GM20000 (cell line): ENCODE data around the gene PDZD4.

Experiments
- DNase-seq: peaks from one replicate; pipeline ENCODE4 v3.0.0; 2012; ENCODE audit warnings: low spot score
- TF ChIP-seq, protein P1 (sequence below): IDR thresholded peaks from 2 replicates; pipeline ENCODE4 v1.5.1; 2012; ENCODE audit warnings: mild to moderate bottlenecking, control low read depth; ENCODE audit errors: extremely low read depth, missing control alignments

Gene PDZD4, protein sequence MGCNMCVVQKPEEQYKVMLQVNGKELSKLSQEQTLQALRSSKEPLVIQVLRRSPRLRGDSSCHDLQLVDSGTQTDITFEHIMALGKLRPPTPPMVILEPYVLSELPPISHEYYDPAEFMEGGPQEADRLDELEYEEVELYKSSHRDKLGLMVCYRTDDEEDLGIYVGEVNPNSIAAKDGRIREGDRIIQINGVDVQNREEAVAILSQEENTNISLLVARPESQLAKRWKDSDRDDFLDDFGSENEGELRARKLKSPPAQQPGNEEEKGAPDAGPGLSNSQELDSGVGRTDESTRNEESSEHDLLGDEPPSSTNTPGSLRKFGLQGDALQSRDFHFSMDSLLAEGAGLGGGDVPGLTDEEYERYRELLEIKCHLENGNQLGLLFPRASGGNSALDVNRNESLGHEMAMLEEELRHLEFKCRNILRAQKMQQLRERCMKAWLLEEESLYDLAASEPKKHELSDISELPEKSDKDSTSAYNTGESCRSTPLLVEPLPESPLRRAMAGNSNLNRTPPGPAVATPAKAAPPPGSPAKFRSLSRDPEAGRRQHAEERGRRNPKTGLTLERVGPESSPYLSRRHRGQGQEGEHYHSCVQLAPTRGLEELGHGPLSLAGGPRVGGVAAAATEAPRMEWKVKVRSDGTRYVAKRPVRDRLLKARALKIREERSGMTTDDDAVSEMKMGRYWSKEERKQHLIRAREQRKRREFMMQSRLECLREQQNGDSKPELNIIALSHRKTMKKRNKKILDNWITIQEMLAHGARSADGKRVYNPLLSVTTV

DNA sequence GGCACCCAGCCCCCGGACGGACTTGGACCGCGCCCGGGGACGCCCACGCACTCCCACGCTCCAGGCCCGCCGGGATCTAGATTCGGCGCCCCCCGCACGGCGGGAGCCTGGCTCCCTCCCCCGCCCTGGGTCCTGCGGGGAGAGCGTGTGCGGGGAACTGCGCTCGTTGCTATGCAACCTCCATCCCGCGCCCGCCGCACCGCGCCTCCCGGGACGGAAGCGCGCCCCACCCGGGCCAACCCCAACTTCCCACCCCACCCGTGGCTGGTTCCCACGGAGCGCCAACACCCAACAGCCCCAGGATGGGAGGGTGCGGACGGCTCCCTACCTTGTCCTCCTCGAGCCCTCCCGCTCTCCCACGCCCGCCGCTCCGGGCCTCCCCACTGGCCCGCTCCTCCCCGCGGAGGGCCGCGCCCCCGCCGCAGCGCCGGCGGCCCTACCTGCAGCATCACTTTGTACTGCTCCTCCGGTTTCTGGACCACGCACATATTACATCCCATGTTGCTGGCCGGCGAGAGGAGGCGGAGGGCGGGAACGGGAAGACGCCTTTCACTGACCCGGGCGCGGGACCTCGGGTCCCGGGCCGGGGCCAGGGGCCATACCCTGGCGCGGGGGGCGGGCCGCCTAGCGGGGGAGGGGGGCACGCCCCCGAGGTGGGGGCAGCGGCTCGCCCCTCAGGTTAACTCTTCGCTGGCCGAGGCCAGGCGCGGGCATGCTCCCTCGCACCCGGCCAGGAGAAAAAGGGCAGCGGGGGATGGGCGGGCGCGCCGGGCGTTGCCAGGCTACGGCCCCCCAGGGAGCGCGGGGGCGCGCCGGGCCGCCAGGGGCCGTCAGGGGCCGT lies at the start of gene PDZD4:
PDZD4 (minus strand) TSS at position 746 of the 841 bp plus-strand sequence; CDS start at position 500, 246 bp downstream.
- DNase-seq: peak; percentile 28
- TF ChIP-seq, protein P1, sequence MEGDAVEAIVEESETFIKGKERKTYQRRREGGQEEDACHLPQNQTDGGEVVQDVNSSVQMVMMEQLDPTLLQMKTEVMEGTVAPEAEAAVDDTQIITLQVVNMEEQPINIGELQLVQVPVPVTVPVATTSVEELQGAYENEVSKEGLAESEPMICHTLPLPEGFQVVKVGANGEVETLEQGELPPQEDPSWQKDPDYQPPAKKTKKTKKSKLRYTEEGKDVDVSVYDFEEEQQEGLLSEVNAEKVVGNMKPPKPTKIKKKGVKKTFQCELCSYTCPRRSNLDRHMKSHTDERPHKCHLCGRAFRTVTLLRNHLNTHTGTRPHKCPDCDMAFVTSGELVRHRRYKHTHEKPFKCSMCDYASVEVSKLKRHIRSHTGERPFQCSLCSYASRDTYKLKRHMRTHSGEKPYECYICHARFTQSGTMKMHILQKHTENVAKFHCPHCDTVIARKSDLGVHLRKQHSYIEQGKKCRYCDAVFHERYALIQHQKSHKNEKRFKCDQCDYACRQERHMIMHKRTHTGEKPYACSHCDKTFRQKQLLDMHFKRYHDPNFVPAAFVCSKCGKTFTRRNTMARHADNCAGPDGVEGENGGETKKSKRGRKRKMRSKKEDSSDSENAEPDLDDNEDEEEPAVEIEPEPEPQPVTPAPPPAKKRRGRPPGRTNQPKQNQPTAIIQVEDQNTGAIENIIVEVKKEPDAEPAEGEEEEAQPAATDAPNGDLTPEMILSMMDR: no peak

DNA sequence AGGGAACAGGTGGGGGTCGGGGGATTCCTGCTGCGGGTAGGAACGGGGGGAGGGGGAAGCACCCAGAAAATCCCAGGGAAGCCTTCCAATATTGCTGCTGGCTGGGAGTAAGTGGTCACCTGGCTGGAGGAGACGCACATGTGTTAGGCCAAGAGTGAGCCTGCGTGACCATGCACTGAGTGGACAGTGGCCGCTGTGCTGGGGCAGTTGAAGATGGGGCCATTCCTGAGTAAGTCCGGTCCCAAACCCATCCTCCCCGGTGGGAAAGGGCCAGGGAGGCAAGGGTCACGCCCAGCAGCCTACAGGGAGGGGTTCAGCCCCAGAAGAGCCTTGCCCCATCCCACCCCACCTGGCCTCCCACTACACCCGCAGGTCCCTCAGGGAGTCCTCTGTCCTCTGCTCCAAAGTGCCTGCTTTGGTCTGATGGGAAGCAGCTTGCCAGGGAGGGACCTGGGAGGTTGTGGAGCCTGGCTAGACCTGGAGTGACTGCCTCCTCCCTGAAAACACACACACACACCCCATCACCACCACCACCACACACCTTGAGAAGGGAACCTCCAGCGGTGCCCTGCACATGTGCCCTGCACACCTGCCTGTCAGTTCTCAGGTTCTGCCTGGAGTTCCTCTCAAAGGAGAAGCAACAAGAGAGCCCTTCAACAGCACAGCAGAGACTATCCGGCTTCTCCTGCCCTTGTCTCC lies 49.5 kb upstream of the PDZD4 start:
- TF ChIP-seq, protein P1: no peak
- DNase-seq: no peak

DNA sequence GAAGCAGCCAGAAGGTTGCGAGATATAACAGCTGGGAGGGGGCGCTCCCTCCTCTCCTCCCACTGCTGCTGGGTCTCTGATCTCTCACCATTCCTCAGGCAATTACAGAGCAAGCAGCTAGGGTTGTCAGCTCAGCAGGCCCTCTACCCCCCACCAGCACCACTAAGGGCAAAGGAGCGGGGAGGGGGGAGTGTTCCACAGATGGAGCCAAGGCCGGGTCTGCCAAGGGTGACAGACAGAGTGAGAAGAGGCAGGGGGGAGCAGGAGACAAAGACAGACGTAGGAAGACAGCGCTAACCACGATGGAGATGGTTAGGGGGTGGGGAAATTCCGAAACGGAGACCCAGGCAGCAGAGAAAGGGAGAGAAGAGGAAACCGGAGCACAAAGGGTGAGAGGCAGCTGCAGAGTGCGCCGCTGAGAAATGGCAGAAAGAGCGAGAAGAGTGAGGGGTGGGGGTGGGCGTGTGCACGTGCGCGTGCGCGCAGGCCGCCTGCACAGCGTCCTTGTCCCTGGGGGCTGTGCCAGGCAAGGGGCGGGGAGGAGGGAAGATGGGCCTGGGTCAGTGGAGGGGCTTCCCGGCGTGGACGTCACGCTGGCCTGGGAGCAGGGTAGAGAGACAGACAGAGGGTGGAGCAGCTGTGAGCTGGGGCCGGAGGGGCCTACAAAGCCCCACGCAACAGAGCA lies 48.8 kb upstream of the PDZD4 start:
- DNase-seq: peak; percentile 47
- TF ChIP-seq, protein P1: no peak

DNA sequence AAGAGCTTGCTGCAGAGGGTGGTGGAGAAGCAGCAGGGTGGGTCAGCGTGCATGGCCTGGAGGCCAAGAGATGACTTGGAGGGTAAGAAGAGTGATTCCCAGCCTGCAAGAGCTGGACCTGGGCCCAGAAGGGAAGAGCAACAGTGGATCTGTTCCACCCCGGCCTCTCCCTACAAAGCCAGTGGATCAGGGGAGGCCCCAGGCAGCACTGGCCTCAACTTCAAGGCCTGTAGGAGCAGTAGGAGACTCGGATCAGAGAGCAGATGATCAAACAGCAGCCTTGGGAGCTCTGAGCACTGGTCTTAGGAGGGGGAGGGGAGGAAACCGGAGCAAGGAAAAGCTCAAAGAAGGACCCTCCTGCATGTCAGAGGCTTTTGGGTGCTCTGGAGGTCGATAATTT lies 48.0 kb upstream of the PDZD4 start:
- TF ChIP-seq, protein P1: no peak
- no peak for DNase-seq

DNA sequence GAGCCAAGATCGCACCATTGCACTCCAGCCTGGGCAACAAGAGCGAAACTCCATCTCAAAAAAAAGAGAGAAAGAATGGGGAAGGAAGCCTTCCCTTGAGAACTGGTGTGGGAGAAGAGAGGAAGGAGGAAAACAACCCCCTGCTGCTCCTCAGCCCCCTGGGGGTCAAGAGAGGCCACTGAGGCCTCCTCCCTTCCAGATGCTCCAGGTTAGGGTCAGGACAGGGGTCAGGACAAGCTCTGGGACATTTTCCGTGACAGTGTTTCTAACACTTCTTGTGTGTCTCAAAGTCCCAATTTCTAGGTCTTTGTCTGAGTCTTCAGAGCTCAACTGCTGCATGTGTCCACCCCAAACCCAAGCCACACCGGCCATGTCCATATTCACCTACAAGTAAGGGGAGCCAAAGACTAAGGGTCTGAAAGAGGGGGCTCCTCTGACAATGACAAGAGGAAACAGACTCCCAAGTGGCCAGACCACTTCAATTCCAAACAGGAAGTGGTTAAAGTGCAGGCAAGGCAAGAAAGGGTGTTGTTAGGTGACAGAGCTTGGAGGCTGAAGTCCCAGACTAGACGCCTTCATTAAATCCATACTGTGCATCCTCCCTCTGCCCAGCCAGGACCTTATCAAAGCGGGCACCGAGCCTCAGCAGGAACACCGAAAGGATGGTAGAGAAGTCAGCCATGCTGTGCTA lies 47.4 kb upstream of the PDZD4 start:
- no peak for DNase-seq
- TF ChIP-seq, protein P1: no peak

DNA sequence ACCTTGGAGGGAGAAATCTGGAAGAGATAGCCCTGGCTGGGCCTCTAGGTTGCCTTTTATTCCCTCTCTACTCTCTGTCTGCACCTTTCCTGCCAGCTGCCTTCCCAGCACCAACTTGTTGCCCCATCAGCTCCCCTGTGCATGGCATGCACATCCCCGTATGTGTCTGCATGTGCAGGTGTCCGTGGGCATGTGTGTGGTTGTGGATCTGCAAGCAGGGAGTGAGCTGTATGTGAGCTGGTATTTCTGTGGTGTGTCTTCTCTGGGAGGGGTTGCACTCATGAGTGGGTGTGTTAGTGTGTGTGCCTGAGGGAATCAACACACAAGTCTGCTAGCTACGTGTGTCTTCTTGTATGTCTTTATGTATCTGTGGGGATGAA lies 45.8 kb upstream of the PDZD4 start:
- DNase-seq: no peak
- TF ChIP-seq, protein P1: no peak
